Keratinocyte (primary cell): ENCODE measurements around the gene NOTCH3. TPM values are rescaled to one million over a fixed set of nuclear protein-coding genes. Genes with fewer than 3 reads are reported as not detected.

Experiments
- DNase-seq: peaks from one replicate; pipeline ENCODE4 v3.0.0-alpha.2; 2011; ENCODE audit warnings: low read depth, missing footprints, low spot score
- FAIRE-seq: peaks from 2 replicates; lab custom pipeline; 2011; peaks lifted over from hg19 to GRCh38; lab: Jason Lieb, UNC
- H2AFZ ChIP-seq: 2 replicates; pipeline ENCODE4 v1.6.0; 2012; ENCODE audit warnings: low read length, control low read depth, inconsistent platforms; ENCODE audit not compliant: control insufficient read depth
- H3K27ac ChIP-seq: 2 replicates; pipeline ENCODE4 v1.5.1; 2011; ENCODE audit warnings: low read length; ENCODE audit not compliant: control insufficient read depth, insufficient read depth
- H3K27me3 ChIP-seq: 3 replicates; pipeline ENCODE4 v1.6.0; 2011; ENCODE audit warnings: low read length; ENCODE audit not compliant: control insufficient read depth, insufficient read depth; ENCODE audit errors: extremely low read depth
- H3K36me3 ChIP-seq, 2 experiments: 2 replicates in 1 of 2; 3 replicates in 1 of 2; pipeline ENCODE4 v1.5.1; 2011; ENCODE audit warnings: low read length in 2 of 2, mild to moderate bottlenecking in 1 of 2; ENCODE audit not compliant: control insufficient read depth in 2 of 2, insufficient read depth in 2 of 2; ENCODE audit errors: extremely low read depth in 1 of 2
- H3K4me1 ChIP-seq: 3 replicates; pipeline ENCODE4 v1.5.1; 2011; ENCODE audit warnings: low read length; ENCODE audit not compliant: control insufficient read depth, insufficient read depth; ENCODE audit errors: extremely low read depth
- H3K4me2 ChIP-seq: 3 replicates; pipeline ENCODE4 v1.6.0; 2011; ENCODE audit warnings: low read depth, low read length; ENCODE audit not compliant: control insufficient read depth, insufficient read depth; ENCODE audit errors: extremely low read depth
- H3K4me3 ChIP-seq, 3 experiments: fragments of 200-600 bp in 1 of 3; sonication (generic) in 1 of 3; 2 replicates in 2 of 3; 3 replicates in 1 of 3; pipeline ENCODE4 v1.5.1; 2011 to 2016; ENCODE audit warnings: low read length in 3 of 3, mild to moderate bottlenecking in 3 of 3, control low read depth in 2 of 3, inconsistent platforms in 1 of 3, low read depth in 1 of 3, mixed read lengths in 1 of 3, mixed run types in 1 of 3, moderate library complexity in 1 of 3; ENCODE audit not compliant: control insufficient read depth in 2 of 3, insufficient read depth in 2 of 3; ENCODE audit errors: extremely low read depth in 1 of 3
- H3K79me2 ChIP-seq: 2 replicates; pipeline ENCODE4 v1.6.0; 2012; ENCODE audit warnings: low read length; ENCODE audit not compliant: control insufficient read depth, insufficient read depth
- H3K9ac ChIP-seq: 3 replicates; pipeline ENCODE4 v1.6.0; 2011; ENCODE audit warnings: low read length; ENCODE audit not compliant: control insufficient read depth, insufficient read depth; ENCODE audit errors: extremely low read depth
- H3K9me1 ChIP-seq: 3 replicates; pipeline ENCODE4 v1.6.0; 2011; ENCODE audit warnings: low read length; ENCODE audit not compliant: control insufficient read depth, insufficient read depth; ENCODE audit errors: extremely low read depth
- H3K9me3 ChIP-seq: 2 replicates; pipeline ENCODE4 v1.5.1; 2012; ENCODE audit warnings: low read depth, low read length; ENCODE audit not compliant: control insufficient read depth
- H4K20me1 ChIP-seq: 3 replicates; pipeline ENCODE4 v1.6.0; 2011; ENCODE audit warnings: low read length; ENCODE audit not compliant: control insufficient read depth, insufficient read depth; ENCODE audit errors: extremely low read depth
- EZH2 ChIP-seq: IDR thresholded peaks from one replicate; pipeline ENCODE4 v1.6.1; 2012; ENCODE audit warnings: inconsistent platforms, mild to moderate bottlenecking, low read length, moderate library complexity
- dilution Hi-C: fragments of 300-500 bp; cut with MboI; formaldehyde crosslinking; loops from one replicate; pipeline ENCODE4 v1.7.0; 2020; ENCODE audit warnings: low sequenced_read_pairs; ENCODE audit not compliant: extremely low pct_ligation_motif_present
- polyA plus RNA-seq, 5 experiments: library from polyadenylated mRNA; depleted of rRNA in 3 of 5; stranded (reverse) in 3 of 5; stranded (forward) in 1 of 5; unstranded in 1 of 5; fragments of >200 nt; gene quantifications; 1 replicate in 1 of 5; 2 replicates in 3 of 5; 3 replicates in 1 of 5; pipeline versions ENCODE4 v1.2.1 to v1.2.3, GENCODE V29; 2011 to 2012; ENCODE audit warnings: missing spikeins in 2 of 5, low read depth in 1 of 5, low replicate concordance in 1 of 5
- TF ChIP-seq, protein P1 (sequence below), 3 experiments: IDR thresholded peaks in 1 of 3; conservative IDR thresholded peaks in 1 of 3; optimal IDR thresholded peaks in 1 of 3; 2 replicates in 2 of 3; 3 replicates in 1 of 3; pipeline versions ENCODE3 to v1.5.1; 2011; ENCODE audit warnings: low read length in 3 of 3, mild to moderate bottlenecking in 3 of 3, moderate library complexity in 2 of 3, control low read depth in 1 of 3, inconsistent platforms in 1 of 3; ENCODE audit not compliant: insufficient read depth in 2 of 3; ENCODE audit errors: extremely low read depth in 1 of 3

Gene NOTCH3
- polyA plus RNA-seq, 1 donor (not counting 4 experiments of a cell fraction or from before 2014, with no cell fraction given): 4.1 TPM

DNA sequence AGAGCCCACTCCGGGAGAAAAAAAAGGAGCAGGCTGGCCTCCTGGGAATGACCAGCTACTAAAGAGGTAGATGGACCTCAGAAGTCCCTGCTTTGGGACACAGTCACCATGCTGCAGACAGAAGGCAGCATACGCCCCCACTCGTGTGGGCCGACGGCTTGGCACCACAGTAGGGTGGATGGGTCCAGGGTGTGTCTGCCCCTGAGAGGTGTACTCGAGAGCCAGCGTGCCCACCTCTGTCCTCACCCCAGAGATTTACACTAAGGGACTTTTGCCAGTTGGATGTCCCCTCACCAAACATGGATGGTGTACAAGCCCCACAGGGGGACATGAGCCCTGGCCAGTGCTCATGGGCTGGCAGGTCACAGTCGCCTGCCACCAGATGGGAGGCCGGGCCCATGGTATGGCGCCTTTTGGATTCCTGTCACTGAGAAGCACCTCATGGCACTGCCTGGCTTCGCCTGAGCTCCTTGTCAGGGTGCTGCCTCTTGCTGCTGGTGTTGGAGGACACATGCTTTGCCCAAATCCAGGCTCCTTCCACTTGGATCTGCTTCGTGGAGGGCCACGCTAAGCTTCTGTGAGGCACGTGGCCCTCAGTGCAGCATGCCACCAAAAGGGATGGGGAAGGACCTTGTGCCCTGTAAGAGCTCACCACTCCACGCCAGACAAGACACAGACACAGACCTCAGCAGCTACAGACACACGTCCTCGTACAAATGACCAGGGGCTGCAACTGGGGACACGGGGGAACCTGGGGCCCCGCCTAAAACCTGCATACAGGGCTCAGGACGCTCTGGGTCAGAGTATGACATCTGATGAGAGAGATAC is 44.8 kb upstream of the NOTCH3 start:
- Histone ChIP-seq H3K9me3 (no peaks in the 10 kb centered on the region), H4K20me1 (peaks cover 26% of the 10 kb centered on the region), H3K27ac (no peak overlapping the region), H3K4me1 (peaks cover 19% of the 10 kb centered on the region), H2AFZ (no peak overlapping the region), H3K9me1 (no peaks in the 10 kb centered on the region), H3K9ac (no peak overlapping the region), H3K4me3 (no peak overlapping the region), H3K4me2 (no peak overlapping the region), H3K27me3 (no peaks in the 10 kb centered on the region), H3K79me2 (peaks cover 9% of the 10 kb centered on the region), H3K36me3 (peaks cover 51 to 57% of the 10 kb centered on the region in 2 experiments)
- DNase-seq (no peak), FAIRE-seq (no peak)
- TF ChIP-seq EZH2: no peak
- TF ChIP-seq, protein P1, sequence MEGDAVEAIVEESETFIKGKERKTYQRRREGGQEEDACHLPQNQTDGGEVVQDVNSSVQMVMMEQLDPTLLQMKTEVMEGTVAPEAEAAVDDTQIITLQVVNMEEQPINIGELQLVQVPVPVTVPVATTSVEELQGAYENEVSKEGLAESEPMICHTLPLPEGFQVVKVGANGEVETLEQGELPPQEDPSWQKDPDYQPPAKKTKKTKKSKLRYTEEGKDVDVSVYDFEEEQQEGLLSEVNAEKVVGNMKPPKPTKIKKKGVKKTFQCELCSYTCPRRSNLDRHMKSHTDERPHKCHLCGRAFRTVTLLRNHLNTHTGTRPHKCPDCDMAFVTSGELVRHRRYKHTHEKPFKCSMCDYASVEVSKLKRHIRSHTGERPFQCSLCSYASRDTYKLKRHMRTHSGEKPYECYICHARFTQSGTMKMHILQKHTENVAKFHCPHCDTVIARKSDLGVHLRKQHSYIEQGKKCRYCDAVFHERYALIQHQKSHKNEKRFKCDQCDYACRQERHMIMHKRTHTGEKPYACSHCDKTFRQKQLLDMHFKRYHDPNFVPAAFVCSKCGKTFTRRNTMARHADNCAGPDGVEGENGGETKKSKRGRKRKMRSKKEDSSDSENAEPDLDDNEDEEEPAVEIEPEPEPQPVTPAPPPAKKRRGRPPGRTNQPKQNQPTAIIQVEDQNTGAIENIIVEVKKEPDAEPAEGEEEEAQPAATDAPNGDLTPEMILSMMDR (optimal IDR thresholded peaks at IDR 0.05 in 1 of 3, IDR thresholded peaks at IDR 0.05 in 1 of 3, conservative IDR thresholded peaks at IDR 0.05 in 1 of 3; ENCODE audit: extremely low read depth in 1 of 3, insufficient read depth in 2 of 3, low read length in 3 of 3): no peak
- dilution Hi-C loops: no loop called here

DNA sequence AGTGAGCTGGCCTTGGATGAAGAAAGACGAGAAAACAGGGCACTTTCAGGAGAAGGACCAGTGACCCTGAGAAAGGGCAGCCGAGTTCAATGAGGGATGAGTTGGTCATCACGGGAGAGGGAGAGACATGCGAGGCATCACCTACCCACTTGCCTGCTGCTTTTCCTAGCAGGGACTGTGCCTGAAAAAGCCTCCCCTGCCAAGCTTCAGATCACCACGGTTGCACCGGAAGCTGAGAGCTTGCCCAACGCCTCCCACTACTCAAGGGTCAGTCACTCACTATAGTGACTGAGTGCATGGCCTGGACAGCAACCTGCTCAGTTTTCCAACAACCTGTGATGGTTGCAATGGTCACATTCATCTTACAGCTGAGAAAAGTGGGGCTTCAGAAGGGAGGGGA is 44.0 kb upstream of the NOTCH3 start:
- dilution Hi-C loops: no loop called here
- FAIRE-seq (no peak), DNase-seq (no peak)
- Histone ChIP-seq H3K9me3 (no peaks in the 10 kb centered on the region), H3K4me3 (no peak overlapping the region), H3K79me2 (peaks cover 7% of the 10 kb centered on the region), H3K4me1 (peaks cover 12% of the 10 kb centered on the region), H3K27me3 (no peaks in the 10 kb centered on the region), H3K36me3 (peaks cover 56 to 62% of the 10 kb centered on the region in 2 experiments), H3K9ac (no peak overlapping the region), H3K4me2 (no peak overlapping the region), H2AFZ (no peak overlapping the region), H3K9me1 (no peaks in the 10 kb centered on the region), H3K27ac (no peak overlapping the region), H4K20me1 (peaks cover 20% of the 10 kb centered on the region)
- no peak for TF ChIP-seq EZH2
- TF ChIP-seq, protein P1 (optimal IDR thresholded peaks at IDR 0.05 in 1 of 3, IDR thresholded peaks at IDR 0.05 in 1 of 3, conservative IDR thresholded peaks at IDR 0.05 in 1 of 3; ENCODE audit: extremely low read depth in 1 of 3, insufficient read depth in 2 of 3, low read length in 3 of 3): no peak
